Measurements from ENCODE around the gene HGD. TPM values are rescaled to one million over a fixed set of nuclear protein-coding genes. Genes with fewer than 3 reads are reported as not detected.

Gene HGD
- total and polyA plus RNA-seq, 2 of the 13 experiments (the other 11 are each of a cell fraction or from before 2014, with no cell fraction given): 265 to 398 TPM

DNA sequence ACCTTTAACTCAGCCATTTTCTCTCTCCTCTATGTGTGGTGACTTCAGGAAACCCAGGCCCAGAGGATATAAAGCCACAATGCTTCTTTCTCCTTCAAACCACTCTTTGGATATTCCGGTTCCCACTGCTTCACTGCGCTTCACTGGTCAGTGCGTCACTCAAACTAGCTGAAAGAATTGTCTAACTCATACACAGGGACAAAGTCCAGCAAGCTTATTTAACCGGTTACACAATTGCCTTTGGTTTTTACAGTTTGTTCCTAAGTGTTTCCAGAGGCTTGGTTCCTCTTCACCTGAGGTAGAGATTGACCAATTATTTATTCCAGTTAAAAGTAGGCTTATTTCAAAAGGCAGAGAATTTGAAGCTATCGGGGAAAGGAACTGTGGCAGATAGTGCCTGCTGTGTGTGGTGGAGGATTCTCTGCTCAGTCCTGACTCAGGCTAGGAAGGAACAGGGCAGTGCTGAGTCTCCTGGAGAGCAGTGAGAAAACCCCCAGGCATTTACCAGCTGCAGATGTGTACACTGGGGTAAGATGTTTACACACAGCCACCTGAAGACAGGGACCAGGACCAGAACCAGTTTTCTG lies at the start of gene HGD (continued):
- TF ChIP-seq, protein P1, sequence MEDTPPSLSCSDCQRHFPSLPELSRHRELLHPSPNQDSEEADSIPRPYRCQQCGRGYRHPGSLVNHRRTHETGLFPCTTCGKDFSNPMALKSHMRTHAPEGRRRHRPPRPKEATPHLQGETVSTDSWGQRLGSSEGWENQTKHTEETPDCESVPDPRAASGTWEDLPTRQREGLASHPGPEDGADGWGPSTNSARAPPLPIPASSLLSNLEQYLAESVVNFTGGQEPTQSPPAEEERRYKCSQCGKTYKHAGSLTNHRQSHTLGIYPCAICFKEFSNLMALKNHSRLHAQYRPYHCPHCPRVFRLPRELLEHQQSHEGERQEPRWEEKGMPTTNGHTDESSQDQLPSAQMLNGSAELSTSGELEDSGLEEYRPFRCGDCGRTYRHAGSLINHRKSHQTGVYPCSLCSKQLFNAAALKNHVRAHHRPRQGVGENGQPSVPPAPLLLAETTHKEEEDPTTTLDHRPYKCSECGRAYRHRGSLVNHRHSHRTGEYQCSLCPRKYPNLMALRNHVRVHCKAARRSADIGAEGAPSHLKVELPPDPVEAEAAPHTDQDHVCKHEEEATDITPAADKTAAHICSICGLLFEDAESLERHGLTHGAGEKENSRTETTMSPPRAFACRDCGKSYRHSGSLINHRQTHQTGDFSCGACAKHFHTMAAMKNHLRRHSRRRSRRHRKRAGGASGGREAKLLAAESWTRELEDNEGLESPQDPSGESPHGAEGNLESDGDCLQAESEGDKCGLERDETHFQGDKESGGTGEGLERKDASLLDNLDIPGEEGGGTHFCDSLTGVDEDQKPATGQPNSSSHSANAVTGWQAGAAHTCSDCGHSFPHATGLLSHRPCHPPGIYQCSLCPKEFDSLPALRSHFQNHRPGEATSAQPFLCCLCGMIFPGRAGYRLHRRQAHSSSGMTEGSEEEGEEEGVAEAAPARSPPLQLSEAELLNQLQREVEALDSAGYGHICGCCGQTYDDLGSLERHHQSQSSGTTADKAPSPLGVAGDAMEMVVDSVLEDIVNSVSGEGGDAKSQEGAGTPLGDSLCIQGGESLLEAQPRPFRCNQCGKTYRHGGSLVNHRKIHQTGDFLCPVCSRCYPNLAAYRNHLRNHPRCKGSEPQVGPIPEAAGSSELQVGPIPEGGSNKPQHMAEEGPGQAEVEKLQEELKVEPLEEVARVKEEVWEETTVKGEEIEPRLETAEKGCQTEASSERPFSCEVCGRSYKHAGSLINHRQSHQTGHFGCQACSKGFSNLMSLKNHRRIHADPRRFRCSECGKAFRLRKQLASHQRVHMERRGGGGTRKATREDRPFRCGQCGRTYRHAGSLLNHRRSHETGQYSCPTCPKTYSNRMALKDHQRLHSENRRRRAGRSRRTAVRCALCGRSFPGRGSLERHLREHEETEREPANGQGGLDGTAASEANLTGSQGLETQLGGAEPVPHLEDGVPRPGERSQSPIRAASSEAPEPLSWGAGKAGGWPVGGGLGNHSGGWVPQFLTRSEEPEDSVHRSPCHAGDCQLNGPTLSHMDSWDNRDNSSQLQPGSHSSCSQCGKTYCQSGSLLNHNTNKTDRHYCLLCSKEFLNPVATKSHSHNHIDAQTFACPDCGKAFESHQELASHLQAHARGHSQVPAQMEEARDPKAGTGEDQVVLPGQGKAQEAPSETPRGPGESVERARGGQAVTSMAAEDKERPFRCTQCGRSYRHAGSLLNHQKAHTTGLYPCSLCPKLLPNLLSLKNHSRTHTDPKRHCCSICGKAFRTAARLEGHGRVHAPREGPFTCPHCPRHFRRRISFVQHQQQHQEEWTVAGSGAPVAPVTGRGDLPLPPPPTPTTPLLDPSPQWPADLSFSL (CRISPR knock-in tag; IDR thresholded peaks at IDR 0.05): no peak
- TF ChIP-seq, protein P2, sequence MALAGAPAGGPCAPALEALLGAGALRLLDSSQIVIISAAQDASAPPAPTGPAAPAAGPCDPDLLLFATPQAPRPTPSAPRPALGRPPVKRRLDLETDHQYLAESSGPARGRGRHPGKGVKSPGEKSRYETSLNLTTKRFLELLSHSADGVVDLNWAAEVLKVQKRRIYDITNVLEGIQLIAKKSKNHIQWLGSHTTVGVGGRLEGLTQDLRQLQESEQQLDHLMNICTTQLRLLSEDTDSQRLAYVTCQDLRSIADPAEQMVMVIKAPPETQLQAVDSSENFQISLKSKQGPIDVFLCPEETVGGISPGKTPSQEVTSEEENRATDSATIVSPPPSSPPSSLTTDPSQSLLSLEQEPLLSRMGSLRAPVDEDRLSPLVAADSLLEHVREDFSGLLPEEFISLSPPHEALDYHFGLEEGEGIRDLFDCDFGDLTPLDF (CRISPR knock-in tag; IDR thresholded peaks at IDR 0.05): no peak
- TF ChIP-seq, protein P3, sequence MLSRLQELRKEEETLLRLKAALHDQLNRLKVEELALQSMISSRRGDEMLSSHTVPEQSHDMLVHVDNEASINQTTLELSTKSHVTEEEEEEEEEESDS (CRISPR knock-in tag; IDR thresholded peaks at IDR 0.05; ENCODE audit: borderline replicate concordance): no peak
- no peak for TF ChIP-seq NBN (conservative IDR thresholded peaks at IDR 0.05)
- no peak for TF ChIP-seq PHF21A (CRISPR knock-in tag; IDR thresholded peaks at IDR 0.05)
- TF ChIP-seq KLF9 (CRISPR knock-in tag; IDR thresholded peaks at IDR 0.05; ENCODE audit: low read depth): peak; percentile 35; the same call in 1 of the 2 replicates
- TF ChIP-seq ZNF577 (CRISPR knock-in tag; IDR thresholded peaks at IDR 0.05; ENCODE audit: borderline replicate concordance, low read depth): no peak
- no peak for TF ChIP-seq ZNF558 (CRISPR knock-in tag; IDR thresholded peaks at IDR 0.05; ENCODE audit: borderline replicate concordance)
- peak; percentile 62 for TF ChIP-seq RBFOX2 (IDR thresholded peaks at IDR 0.05; ENCODE audit: low read depth, low read length)
- no peak for TF ChIP-seq NR2C2 (CRISPR knock-in tag; IDR thresholded peaks at IDR 0.05; ENCODE audit: borderline replicate concordance)
- TF ChIP-seq POGZ (CRISPR knock-in tag; IDR thresholded peaks at IDR 0.05): peak; percentile 67; the same call in 1 of the 2 replicates
- TF ChIP-seq CAMTA2 (CRISPR knock-in tag; IDR thresholded peaks at IDR 0.05; ENCODE audit: borderline replicate concordance): no peak
- TF ChIP-seq, protein P4, sequence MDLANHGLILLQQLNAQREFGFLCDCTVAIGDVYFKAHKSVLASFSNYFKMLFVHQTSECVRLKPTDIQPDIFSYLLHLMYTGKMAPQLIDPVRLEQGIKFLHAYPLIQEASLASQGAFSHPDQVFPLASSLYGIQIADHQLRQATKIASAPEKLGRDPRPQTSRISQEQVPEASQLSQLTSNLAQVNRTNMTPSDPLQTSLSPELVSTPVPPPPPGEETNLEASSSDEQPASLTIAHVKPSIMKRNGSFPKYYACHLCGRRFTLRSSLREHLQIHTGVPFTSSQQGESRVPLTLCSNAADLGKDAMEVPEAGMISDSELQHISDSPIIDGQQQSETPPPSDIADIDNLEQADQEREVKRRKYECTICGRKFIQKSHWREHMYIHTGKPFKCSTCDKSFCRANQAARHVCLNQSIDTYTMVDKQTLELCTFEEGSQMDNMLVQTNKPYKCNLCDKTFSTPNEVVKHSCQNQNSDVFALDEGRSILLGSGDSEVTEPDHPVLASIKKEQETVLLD (CRISPR knock-in tag; IDR thresholded peaks at IDR 0.05; ENCODE audit: low read depth): no peak
- TF ChIP-seq, protein P5, sequence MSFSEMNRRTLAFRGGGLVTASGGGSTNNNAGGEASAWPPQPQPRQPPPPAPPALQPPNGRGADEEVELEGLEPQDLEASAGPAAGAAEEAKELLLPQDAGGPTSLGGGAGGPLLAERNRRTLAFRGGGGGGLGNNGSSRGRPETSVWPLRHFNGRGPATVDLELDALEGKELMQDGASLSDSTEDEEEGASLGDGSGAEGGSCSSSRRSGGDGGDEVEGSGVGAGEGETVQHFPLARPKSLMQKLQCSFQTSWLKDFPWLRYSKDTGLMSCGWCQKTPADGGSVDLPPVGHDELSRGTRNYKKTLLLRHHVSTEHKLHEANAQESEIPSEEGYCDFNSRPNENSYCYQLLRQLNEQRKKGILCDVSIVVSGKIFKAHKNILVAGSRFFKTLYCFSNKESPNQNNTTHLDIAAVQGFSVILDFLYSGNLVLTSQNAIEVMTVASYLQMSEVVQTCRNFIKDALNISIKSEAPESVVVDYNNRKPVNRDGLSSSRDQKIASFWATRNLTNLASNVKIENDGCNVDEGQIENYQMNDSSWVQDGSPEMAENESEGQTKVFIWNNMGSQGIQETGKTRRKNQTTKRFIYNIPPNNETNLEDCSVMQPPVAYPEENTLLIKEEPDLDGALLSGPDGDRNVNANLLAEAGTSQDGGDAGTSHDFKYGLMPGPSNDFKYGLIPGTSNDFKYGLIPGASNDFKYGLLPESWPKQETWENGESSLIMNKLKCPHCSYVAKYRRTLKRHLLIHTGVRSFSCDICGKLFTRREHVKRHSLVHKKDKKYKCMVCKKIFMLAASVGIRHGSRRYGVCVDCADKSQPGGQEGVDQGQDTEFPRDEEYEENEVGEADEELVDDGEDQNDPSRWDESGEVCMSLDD (CRISPR knock-in tag; IDR thresholded peaks at IDR 0.05; ENCODE audit: borderline replicate concordance): no peak
- TF ChIP-seq ZNF234 (CRISPR knock-in tag; conservative IDR thresholded peaks at IDR 0.05): no peak
- TF ChIP-seq ZNF350 (CRISPR knock-in tag; IDR thresholded peaks at IDR 0.05; ENCODE audit: borderline replicate concordance, low read depth): no peak
- no peak for TF ChIP-seq ZNF883 (CRISPR knock-in tag; IDR thresholded peaks at IDR 0.05; ENCODE audit: not compliant biosample characterization)
- no peak for TF ChIP-seq ZNF761 (CRISPR knock-in tag; conservative IDR thresholded peaks at IDR 0.05)

Data from HepG2 (cell line).